Upper lobe of right lung (tissue), 1 donor: ENCODE measurements around the gene MYCN. TPM values are rescaled to one million over a fixed set of nuclear protein-coding genes. Genes with fewer than 3 reads are reported as not detected.

ENCODE experiments used
- ATAC-seq: fragments of 200-7000 bp; cut with Tn5 transposase; one replicate; pipeline ENCODE4 v1.9.1; 2020; ENCODE audit warnings: mild to moderate bottlenecking, moderate library complexity
- DNase-seq: peaks from one replicate; pipeline ENCODE4 v3.0.0-alpha.2; 2020
- H3K27ac ChIP-seq: fragments of 200-600 bp; one replicate; pipeline ENCODE4 v1.8.0; 2022
- H3K27me3 ChIP-seq: fragments of 200-600 bp; one replicate; pipeline ENCODE4 v1.8.0; 2022; ENCODE audit warnings: mild to moderate bottlenecking
- H3K36me3 ChIP-seq: fragments of 200-600 bp; one replicate; pipeline ENCODE4 v1.8.0; 2022
- H3K4me1 ChIP-seq: fragments of 200-600 bp; one replicate; pipeline ENCODE4 v1.8.0; 2022
- H3K4me3 ChIP-seq: fragments of 200-600 bp; one replicate; pipeline ENCODE4 v1.8.0; 2022; ENCODE audit warnings: mild to moderate bottlenecking
- H3K9me3 ChIP-seq: fragments of 200-600 bp; one replicate; pipeline ENCODE4 v1.8.0; 2022
- intact Hi-C: fragments of 100-400 bp; cut with DNase I; formaldehyde crosslinking; loops from one replicate; pipeline ENCODE4 v1.11.0; 2022
- total RNA-seq: library from RNA; stranded (reverse); fragmentation: NEBNext Ultra II Directional; extraction: Animal tissue kit (Norgen Biotek cat#: 25700); gene quantifications from one replicate; pipeline ENCODE4 v1.2.1, GENCODE V29; 2021
- TF ChIP-seq, protein P1 (sequence below): fragments of 200-600 bp; IDR thresholded peaks from one replicate; pipeline ENCODE4 v1.8.0; 2022; ENCODE audit warnings: antibody characterized with exemption
- donor health status: DM: no; HTN: yes; CAD: no; lungs with severe emphysema.

The MYCN gene
- total RNA-seq, 1 donor from 2014 or later, result 0.49 TPM

DNA sequence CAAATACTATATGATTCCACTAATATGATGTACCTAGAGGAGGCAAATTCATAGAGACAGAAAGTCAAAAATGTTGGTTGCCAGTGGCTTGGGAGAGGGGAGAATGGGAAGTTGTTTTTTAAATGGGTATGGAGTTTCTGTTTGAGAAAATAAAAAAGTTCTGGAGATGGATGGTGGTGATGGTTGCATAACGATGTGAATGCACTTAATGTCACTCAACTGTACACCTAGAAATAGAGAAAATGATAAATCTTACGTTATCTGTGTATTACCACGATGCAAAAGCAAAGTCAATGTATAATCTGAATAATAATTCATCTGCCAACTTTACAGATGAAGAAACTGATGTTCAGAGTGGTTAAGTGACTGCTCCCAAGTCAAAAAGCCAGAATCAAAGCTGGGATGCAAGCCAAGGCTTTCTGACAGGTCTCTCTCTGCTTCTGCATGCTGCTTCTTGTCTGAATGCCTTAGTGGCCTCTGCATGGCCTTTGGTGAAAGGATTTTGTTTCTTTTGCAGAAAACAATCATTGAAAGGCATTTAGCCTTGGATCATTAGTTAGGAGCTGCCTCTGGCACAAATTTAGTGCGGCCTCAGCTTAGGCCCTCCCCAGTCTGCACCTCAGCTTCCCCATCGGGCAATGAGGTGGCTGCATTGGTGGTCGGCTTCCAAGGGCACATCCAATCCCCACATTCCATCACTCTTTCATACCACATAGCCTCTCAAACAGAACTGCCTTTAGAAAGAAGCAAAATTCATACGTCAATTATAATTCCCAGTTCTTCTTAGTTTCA, 46.5 kb upstream of the MYCN start:
- TF ChIP-seq, protein P1, sequence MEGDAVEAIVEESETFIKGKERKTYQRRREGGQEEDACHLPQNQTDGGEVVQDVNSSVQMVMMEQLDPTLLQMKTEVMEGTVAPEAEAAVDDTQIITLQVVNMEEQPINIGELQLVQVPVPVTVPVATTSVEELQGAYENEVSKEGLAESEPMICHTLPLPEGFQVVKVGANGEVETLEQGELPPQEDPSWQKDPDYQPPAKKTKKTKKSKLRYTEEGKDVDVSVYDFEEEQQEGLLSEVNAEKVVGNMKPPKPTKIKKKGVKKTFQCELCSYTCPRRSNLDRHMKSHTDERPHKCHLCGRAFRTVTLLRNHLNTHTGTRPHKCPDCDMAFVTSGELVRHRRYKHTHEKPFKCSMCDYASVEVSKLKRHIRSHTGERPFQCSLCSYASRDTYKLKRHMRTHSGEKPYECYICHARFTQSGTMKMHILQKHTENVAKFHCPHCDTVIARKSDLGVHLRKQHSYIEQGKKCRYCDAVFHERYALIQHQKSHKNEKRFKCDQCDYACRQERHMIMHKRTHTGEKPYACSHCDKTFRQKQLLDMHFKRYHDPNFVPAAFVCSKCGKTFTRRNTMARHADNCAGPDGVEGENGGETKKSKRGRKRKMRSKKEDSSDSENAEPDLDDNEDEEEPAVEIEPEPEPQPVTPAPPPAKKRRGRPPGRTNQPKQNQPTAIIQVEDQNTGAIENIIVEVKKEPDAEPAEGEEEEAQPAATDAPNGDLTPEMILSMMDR, result no peak
- ATAC-seq (no peak), DNase-seq (no peak)
- intact Hi-C loops, result no loop called here
- Histone ChIP-seq H3K27me3 (no peaks in the 10 kb centered on the region), H3K9me3 (no peaks in the 10 kb centered on the region), H3K4me3 (no peak overlapping the region), H3K4me1 (no peaks in the 10 kb centered on the region), H3K27ac (no peak overlapping the region), H3K36me3 (no peaks in the 10 kb centered on the region)

DNA sequence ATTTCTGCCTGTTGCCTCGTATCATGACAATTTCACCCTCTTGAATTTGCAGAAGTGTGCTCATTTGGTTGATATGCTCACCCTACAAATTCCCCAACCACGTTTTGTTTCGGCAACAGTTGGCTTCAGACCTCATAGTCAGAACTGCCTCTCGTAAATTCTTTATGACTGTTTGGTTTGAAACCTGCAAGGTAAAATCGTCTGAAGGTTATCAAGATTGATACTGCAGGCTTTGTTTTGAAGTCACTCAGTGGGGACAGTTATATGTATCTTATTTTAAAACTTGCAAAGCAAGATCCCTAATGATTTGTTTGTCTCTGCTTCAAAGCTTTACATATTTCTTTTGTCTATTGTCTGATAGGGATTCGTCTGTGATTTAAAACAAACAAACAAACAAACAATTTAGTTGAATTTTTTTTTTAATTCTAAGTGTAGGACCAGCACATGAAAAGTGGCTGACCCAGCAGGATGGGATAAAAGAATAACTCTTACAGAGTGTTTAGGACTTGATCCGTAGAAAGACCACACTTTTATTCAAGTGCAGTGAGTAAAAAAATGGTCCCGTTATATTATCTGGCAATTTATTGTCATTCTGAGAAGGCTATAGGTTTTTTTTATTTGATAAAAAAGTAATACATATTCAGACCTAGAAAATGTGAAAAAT, 45.7 kb upstream of the MYCN start:
- TF ChIP-seq, protein P1, result no peak
- no peak for ATAC-seq
- Histone ChIP-seq H3K36me3 (no peaks in the 10 kb centered on the region), H3K4me1 (no peaks in the 10 kb centered on the region), H3K27ac (no peak overlapping the region), H3K9me3 (no peaks in the 10 kb centered on the region), H3K27me3 (no peaks in the 10 kb centered on the region), H3K4me3 (no peak overlapping the region)
- DNase-seq, result no peak
- intact Hi-C loops, result no loop called here

DNA sequence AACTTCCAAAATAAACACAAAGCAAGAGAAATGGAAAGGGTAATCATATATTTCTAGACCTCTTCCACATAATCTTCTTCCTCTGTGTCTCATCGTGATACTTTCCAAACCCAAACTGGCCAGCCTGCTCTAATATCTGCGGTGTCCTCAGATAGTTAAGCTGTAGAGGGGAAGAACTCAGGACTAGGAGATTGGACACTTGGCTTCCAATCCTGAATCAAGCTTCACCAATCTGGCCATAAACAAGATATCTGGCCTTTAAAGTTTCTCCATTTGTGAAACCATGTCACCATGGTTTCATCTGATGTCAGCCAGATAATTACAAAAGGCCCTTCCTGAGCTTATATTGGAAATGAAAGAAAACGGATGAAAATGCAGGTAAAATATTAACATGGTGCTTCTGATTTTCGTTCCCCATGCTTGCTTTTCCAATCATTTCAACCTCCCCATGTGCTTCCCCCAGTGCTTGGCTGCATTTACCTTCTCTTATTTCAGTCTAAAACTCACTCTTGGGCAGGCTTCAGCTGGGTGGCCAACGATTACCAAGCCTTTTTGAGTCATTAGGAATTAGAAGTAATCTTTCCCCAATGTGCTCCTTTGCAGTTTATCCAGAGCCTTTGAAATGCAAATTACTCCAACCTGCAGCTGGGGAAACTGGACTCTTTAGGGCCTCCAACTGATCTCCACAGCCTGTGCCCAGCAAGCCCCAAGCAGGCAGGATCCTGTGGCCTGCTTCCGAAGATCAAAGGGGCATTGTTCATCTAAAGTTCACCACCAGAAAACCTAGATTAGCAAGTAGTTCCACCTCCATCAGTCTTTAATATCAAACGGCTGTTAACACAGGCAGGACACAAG, 44.5 kb upstream of the MYCN start:
- no peaks in the 10 kb centered on the region for H3K4me1 ChIP-seq
- H3K4me3 ChIP-seq, result no peak overlapping the region
- no peak for DNase-seq
- intact Hi-C loops, result no loop called here
- TF ChIP-seq, protein P1, result no peak
- H3K27ac ChIP-seq, result no peak overlapping the region
- no peaks in the 10 kb centered on the region for H3K9me3 ChIP-seq
- ATAC-seq, result no peak
- H3K36me3 ChIP-seq, result no peaks in the 10 kb centered on the region
- H3K27me3 ChIP-seq, result no peaks in the 10 kb centered on the region

DNA sequence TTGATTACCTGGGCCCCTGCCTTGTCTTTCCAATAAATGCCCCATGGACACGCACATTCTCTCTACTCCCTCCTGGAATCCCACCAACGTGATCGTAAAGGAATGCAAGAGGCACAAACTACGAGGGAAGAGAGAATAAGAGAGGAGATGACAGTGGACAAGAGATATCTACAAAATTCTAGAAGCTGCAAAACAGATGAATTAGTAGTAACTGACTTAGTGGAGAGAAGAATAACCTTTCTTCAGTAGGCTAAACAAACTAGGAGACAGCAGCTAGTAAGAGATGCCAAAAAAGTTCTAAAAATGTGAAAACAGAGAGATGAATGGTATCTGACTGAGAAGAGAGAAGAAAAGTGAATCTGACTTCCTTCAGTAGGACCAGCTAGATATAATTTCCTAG, 43.5 kb upstream of the MYCN start:
- ATAC-seq, result no peak

DNA sequence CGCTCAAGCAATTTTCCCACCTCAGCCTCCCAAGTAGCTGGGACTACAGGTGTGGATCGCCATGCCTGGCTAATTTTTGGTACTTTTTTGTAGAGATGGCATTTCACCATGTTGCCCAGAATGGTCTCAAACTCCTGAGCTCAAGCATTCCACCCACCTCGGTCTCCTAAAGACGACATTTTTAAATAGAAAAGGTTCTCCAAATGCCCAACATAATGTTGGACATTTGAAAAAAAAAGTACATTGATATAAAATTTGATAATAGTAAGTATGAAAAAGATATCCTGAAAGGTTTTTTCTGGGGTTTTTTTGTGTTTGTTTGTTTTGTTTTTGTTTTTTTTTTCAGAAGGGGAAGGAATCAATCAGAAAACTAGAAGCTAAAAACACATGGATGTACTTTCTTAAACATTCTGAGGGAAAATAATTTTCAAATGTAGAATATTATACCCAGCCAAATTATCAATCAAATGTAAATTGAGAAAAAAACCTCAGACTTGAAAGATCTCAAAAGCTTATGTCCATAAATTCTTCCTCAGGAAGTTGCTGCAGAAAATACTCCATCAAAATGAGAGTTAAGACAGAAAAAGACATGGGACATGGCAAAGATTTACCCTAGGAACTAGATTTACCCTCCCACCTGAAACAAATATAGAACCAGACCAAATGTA, 42.8 kb upstream of the MYCN start:
- Histone ChIP-seq H3K9me3 (no peaks in the 10 kb centered on the region), H3K27me3 (no peaks in the 10 kb centered on the region), H3K27ac (no peak overlapping the region), H3K4me1 (no peaks in the 10 kb centered on the region), H3K4me3 (no peak overlapping the region), H3K36me3 (no peaks in the 10 kb centered on the region)
- TF ChIP-seq, protein P1, result no peak
- DNase-seq (no peak), ATAC-seq (no peak)
- intact Hi-C loops, result no loop called here

More for the DNA sequence above, 43.5 kb upstream of the MYCN start:
- intact Hi-C loops, result no loop called here
- no peaks in the 10 kb centered on the region for H3K4me1 ChIP-seq
- no peak for DNase-seq
- H3K36me3 ChIP-seq, result no peaks in the 10 kb centered on the region
- H3K4me3 ChIP-seq, result no peak overlapping the region
- H3K27ac ChIP-seq, result no peak overlapping the region
- no peaks in the 10 kb centered on the region for H3K27me3 ChIP-seq
- TF ChIP-seq, protein P1, result no peak
- no peaks in the 10 kb centered on the region for H3K9me3 ChIP-seq
